K562 (cell line): ENCODE measurements around the gene C1orf56. TPM values are rescaled to one million over a fixed set of nuclear protein-coding genes. Genes with fewer than 3 reads are reported as not detected.

Experiments
- BDP1 ChIP-seq: IDR thresholded peaks from 3 replicates; pipeline ENCODE4 v1.6.1; 2011; ENCODE audit not compliant: insufficient read length, insufficient read depth
- BRD4 ChIP-seq: fragments of 200-600 bp; sonication (generic); IDR thresholded peaks from 2 replicates; pipeline ENCODE4 v1.6.1; 2017; ENCODE audit warnings: inconsistent platforms
- CHD4 ChIP-seq: fragments of 200-600 bp; sonication (generic); IDR thresholded peaks from 3 replicates; pipeline ENCODE4 v1.6.1; 2012; ENCODE audit warnings: low read depth, mild to moderate bottlenecking, mixed read lengths, low read length, inconsistent platforms; ENCODE audit not compliant: insufficient read depth, insufficient replicate concordance, poor library complexity, severe bottlenecking
- FOXA3 ChIP-seq, 2 experiments: fragments of 450-650 bp in 1 of 2; sonication (generic) in 1 of 2; formaldehyde crosslinking; IDR thresholded peaks in 1 of 2; conservative IDR thresholded peaks in 1 of 2; 2 replicates each; pipeline versions ENCODE4 v1.4.0 to v1.8.0; 2020 to 2022; ENCODE audit warnings: mild to moderate bottlenecking in 2 of 2, missing genetic modification reagents in 1 of 2
- FOXK1 ChIP-seq: sonication (generic); formaldehyde crosslinking; IDR thresholded peaks from 2 replicates; pipeline ENCODE4 v1.8.0; 2022; ENCODE audit warnings: missing genetic modification reagents, mild to moderate bottlenecking, borderline replicate concordance
- HIVEP1 ChIP-seq: fragments of 250-450 bp; sonication (Bioruptor Pico); IDR thresholded peaks from 2 replicates; pipeline ENCODE4 v1.4.0; 2020; ENCODE audit warnings: mild to moderate bottlenecking
- HMGN3 ChIP-seq: IDR thresholded peaks from 2 replicates; pipeline ENCODE4 v1.6.1; 2011; ENCODE audit warnings: borderline replicate concordance, low read depth, mild to moderate bottlenecking, mixed read lengths, low read length; ENCODE audit not compliant: insufficient read length; ENCODE audit errors: extremely low read depth
- MXD1 ChIP-seq: fragments of 250-450 bp; sonication (Bioruptor Pico); IDR thresholded peaks from 2 replicates; pipeline ENCODE4 v1.8.0; 2021; ENCODE audit warnings: borderline replicate concordance, mild to moderate bottlenecking, moderate library complexity; ENCODE audit not compliant: poor library complexity, severe bottlenecking
- NR0B1 ChIP-seq: fragments of 450-650 bp; IDR thresholded peaks from one replicate; pipeline ENCODE4 v1.6.1; 2018; ENCODE audit warnings: mild to moderate bottlenecking, moderate library complexity; ENCODE audit not compliant: partially characterized antibody
- RBM22 ChIP-seq: fragments of 200-400 bp; formaldehyde crosslinking; IDR thresholded peaks from 2 replicates; pipeline ENCODE4 v1.6.1; 2018; ENCODE audit warnings: low read length, low read depth; ENCODE audit not compliant: poor library complexity, severe bottlenecking
- SMARCB1 ChIP-seq: IDR thresholded peaks from 2 replicates; pipeline ENCODE4 v1.6.1; 2011; ENCODE audit warnings: improper control_type of control experiment, low read depth; ENCODE audit not compliant: insufficient read length
- SP1 ChIP-seq: sonication (generic); formaldehyde crosslinking; IDR thresholded peaks from 2 replicates; pipeline ENCODE4 v1.8.1; 2022; ENCODE audit warnings: mild to moderate bottlenecking, missing genetic modification reagents
- SRSF1 ChIP-seq: fragments of 200-400 bp; formaldehyde crosslinking; IDR thresholded peaks from 2 replicates; pipeline ENCODE4 v1.6.1; 2017; ENCODE audit warnings: mild to moderate bottlenecking, low read depth, low read length, moderate library complexity
- STAT5A ChIP-seq: IDR thresholded peaks from 2 replicates; pipeline ENCODE4 v1.6.1; 2012; ENCODE audit warnings: low read length, inconsistent platforms, borderline replicate concordance
- TOE1 ChIP-seq, 2 experiments: fragments of 450-650 bp in 1 of 2; sonication (generic) in 1 of 2; formaldehyde crosslinking in 1 of 2; IDR thresholded peaks; 2 replicates each; pipeline versions ENCODE4 v1.7.1 to v1.8.0; 2016 to 2022; ENCODE audit warnings: borderline replicate concordance in 2 of 2, mild to moderate bottlenecking in 2 of 2, antibody characterized with exemption in 1 of 2, inconsistent platforms in 1 of 2, low read depth in 1 of 2, missing genetic modification reagents in 1 of 2, moderate library complexity in 1 of 2
- ZBTB2 ChIP-seq: fragments of 450-650 bp; IDR thresholded peaks from 2 replicates; pipeline ENCODE4 v1.6.1; 2016; ENCODE audit warnings: antibody characterized with exemption
- ZNF764 ChIP-seq: fragments of 250-450 bp; sonication (Bioruptor Pico); IDR thresholded peaks from 2 replicates; pipeline ENCODE4 v1.4.0; 2020; ENCODE audit warnings: low read depth, mild to moderate bottlenecking, moderate library complexity
- polyA plus RNA-seq, 8 experiments: library from polyadenylated mRNA; depleted of rRNA in 4 of 8; stranded (reverse) in 5 of 8; unstranded in 3 of 8; fragments of >200 nt; fragmentation: Nextera tagmentation in 2 of 8; fragmentation: Illumina TruSeq in 1 of 8; extraction: Ambion mirVana in 2 of 8; extraction: Trizol in 1 of 8; gene quantifications; 2 replicates each; pipeline versions ENCODE4 v1.2.1 to v1.2.3, GENCODE V29; 2011 to 2014; ENCODE audit warnings: inconsistent platforms in 1 of 8, missing spikeins in 1 of 8
- total RNA-seq, 7 experiments: library from RNA; depleted of rRNA in 6 of 7; stranded (reverse); fragments of >200 nt in 6 of 7; fragmentation: Illumina TruSeq in 2 of 7; extraction: Trizol in 2 of 7; gene quantifications; 2 replicates each; pipeline versions ENCODE4 v1.2.1 to v1.2.3, GENCODE V29; 2011 to 2021; ENCODE audit warnings: low replicate concordance in 1 of 7

C1orf56 gene
- total and polyA plus RNA-seq, 9 of the 15 experiments (the other 6 are each of a cell fraction or from before 2014, with no cell fraction given) = 0.18 to 15.7 (median 1.1) TPM

- peak; percentile 96 for TF ChIP-seq SP1 (CRISPR knock-in tag)
- TF ChIP-seq HIVEP1 (CRISPR knock-in tag) = no peak
- TF ChIP-seq MXD1 (CRISPR knock-in tag) = no peak
- no peak for TF ChIP-seq BDP1
- no peak for TF ChIP-seq RBM22
- 0 out of 4 replicates have a peak, but pooled peaks of 1 of the 2 experiments have one; percentile 30 for TF ChIP-seq FOXA3 (CRISPR knock-in tag; conservative IDR thresholded peaks at IDR 0.05 in 1 of 2, IDR thresholded peaks at IDR 0.05 in 1 of 2)
- peak; percentile 95 for TF ChIP-seq HMGN3
- no peak; the same call in 1 of the 2 replicates for TF ChIP-seq FOXK1 (CRISPR knock-in tag)
- peak; percentile 91 for TF ChIP-seq ZNF764 (CRISPR knock-in tag)
- no peak for TF ChIP-seq SMARCB1
- no peak for TF ChIP-seq STAT5A
- TF ChIP-seq NR0B1 = no peak
- TF ChIP-seq ZBTB2 = no peak
- TF ChIP-seq TOE1 (IDR thresholded peaks at IDR 0.05; ENCODE audit: borderline replicate concordance) = 0 out of 2 replicates have a peak, but pooled peaks have one; percentile 64
- TF ChIP-seq TOE1 (CRISPR knock-in tag; IDR thresholded peaks at IDR 0.05; ENCODE audit: borderline replicate concordance, low read depth) = no peak
- TF ChIP-seq SRSF1 = no peak
- no peak for TF ChIP-seq BRD4
- no peak for TF ChIP-seq CHD4
These were observed 39.0 kb upstream of the C1orf56 start, which contains the start of gene PRUNE1 (continued) for GRCh38 chr1:151008244-151009205.
